Measurements from ENCODE around the gene CNN2. TPM values are rescaled to one million over a fixed set of nuclear protein-coding genes. Genes with fewer than 3 reads are reported as not detected.

The CNN2 gene
- total RNA-seq, 1 donor from 2014 or later: 314 TPM

DNA sequence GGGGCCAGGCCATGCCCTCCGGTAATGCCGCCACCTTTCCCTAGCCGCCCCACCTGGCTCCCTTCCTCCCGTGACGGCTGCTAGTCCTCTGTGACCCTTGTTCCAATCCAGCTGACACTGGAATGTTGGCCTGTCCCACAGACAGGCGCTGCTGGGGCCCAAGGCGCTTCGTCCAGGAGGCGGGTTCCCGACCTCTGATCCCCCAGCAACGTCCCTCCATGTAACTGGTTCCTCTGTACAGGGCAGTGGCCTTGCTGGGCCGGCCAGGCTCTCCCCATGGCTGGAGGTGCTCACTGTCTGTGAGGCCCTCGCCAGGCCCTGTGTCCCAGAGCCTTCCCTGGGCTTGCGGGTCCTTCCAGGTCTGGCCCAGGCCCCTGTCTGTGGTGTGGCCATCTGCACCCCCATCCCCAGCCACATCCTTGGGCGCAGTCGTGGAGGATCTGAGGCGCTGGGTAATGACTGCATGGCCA, 33.0 kb upstream of the CNN2 start:
- DNase-seq (ENCODE audit: low read depth): no peak
- H3K36me3 ChIP-seq (ENCODE audit: control insufficient read depth, insufficient read depth, low read length): no peaks in the 10 kb centered on the region
- TF ChIP-seq, protein P1, sequence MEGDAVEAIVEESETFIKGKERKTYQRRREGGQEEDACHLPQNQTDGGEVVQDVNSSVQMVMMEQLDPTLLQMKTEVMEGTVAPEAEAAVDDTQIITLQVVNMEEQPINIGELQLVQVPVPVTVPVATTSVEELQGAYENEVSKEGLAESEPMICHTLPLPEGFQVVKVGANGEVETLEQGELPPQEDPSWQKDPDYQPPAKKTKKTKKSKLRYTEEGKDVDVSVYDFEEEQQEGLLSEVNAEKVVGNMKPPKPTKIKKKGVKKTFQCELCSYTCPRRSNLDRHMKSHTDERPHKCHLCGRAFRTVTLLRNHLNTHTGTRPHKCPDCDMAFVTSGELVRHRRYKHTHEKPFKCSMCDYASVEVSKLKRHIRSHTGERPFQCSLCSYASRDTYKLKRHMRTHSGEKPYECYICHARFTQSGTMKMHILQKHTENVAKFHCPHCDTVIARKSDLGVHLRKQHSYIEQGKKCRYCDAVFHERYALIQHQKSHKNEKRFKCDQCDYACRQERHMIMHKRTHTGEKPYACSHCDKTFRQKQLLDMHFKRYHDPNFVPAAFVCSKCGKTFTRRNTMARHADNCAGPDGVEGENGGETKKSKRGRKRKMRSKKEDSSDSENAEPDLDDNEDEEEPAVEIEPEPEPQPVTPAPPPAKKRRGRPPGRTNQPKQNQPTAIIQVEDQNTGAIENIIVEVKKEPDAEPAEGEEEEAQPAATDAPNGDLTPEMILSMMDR (IDR thresholded peaks at IDR 0.05; ENCODE audit: insufficient read depth, low read length, poor library complexity, severe bottlenecking): no peak

DNA sequence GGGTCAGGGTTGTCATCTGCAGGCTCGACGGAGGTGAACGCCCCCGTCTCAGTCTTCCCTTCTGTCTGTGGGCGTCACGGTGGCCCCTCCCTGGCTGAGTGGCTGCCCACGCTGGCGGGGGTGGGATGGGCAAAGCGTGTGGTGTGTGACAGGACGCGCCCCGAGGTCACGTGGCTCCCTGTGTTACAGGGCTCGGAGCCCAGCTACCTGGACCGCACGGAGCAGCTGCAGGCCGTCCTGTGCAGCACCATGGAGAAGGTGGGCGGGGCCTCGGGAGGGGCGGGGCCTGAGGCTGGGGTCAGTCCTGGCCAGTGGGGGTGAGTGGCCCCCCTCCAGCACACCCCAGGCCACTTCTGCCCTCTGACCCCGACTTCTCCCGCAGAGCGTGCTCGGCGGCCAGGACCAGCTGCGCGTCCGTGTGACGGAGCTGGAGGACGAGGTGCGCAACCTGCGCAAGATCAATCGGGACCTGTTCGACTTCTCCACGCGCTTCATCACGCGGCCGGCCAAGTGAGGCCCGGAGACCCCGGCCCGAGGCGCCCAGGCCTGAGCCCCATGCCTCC, 32.5 kb upstream of the CNN2 start:
- no peaks in the 10 kb centered on the region for H3K36me3 ChIP-seq (ENCODE audit: control insufficient read depth, insufficient read depth, low read length)
- peaks cover 27% of the 10 kb centered on the region for H3K27me3 ChIP-seq (ENCODE audit: control insufficient read depth, insufficient read depth, low read length)
- no peak overlapping the region for H3K4me3 ChIP-seq (ENCODE audit: low read depth, low read length)
- TF ChIP-seq, protein P1 (IDR thresholded peaks at IDR 0.05; ENCODE audit: insufficient read depth, low read length, poor library complexity, severe bottlenecking): no peak
- no peak for DNase-seq (ENCODE audit: low read depth)

More for the DNA sequence above, 33.0 kb upstream of the CNN2 start:
- no peak overlapping the region for H3K4me3 ChIP-seq (ENCODE audit: low read depth, low read length)
- peaks cover 22% of the 10 kb centered on the region for H3K27me3 ChIP-seq (ENCODE audit: control insufficient read depth, insufficient read depth, low read length)

DNA sequence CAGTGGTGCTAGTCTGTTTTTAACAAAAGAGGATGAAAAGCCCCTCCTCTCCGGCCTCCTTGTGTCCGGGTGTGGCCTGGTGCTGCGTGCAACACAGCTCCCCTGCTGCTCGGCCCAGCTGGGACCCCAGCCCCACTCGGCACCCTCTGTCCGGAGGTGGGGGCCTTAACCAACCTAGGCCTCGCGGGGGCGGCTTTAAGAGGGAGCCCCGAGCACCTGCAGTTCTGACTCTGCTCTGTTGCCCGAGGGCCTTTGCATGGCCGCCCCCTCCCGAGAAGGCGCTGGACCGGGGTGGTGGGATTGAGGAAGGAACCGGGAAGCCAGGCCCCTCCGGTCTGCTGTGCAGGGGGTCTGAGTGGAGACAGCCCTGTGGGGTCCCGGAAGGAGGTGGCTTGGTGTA, 31.9 kb upstream of the CNN2 start:
- TF ChIP-seq, protein P1 (IDR thresholded peaks at IDR 0.05; ENCODE audit: insufficient read depth, low read length, poor library complexity, severe bottlenecking): no peak
- no peaks in the 10 kb centered on the region for H3K36me3 ChIP-seq (ENCODE audit: control insufficient read depth, insufficient read depth, low read length)
- DNase-seq (ENCODE audit: low read depth): no peak
- H3K27me3 ChIP-seq (ENCODE audit: control insufficient read depth, insufficient read depth, low read length): peaks cover 33% of the 10 kb centered on the region
- no peak overlapping the region for H3K4me3 ChIP-seq (ENCODE audit: low read depth, low read length)

DNA sequence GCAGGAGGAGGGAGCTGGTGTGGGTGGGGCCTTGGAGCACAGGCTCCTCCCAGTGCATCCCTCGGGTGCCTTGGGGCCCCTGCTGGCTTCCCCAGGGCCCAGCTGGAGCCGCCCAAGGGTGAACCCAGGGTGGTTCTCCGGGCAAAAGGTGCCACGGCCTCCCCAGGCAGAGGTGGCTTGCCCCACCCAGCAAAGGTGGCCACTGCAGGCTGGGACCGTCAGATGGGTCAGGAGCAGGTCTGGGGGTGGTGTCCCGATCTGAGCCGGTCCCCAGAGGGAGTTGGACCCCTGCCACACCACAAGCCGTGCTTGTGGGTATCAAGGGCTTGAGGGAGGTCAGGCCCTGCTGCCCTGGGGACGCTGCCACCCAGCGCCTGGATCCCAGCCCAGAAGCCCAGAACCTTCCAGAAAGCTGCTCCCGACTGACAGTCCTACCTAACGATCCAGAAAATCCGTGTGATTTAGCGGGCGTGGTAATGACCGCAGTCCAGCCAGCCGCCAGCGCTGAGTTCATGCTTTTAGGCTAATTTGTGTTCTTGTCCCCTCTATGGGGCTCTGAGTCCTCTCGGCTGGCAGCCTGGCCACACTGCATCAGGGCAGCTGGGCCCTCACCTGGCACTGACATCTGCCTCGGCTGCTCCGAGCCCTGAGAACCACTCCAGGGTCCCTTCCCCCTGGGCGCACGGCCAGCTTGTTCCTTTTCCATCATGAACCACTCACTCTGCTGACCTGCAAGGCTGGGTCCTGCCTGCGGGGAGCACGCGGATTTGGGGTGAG, 31.2 kb upstream of the CNN2 start:
- Histone ChIP-seq H3K4me3 (ENCODE audit: low read depth, low read length) (no peak overlapping the region), H3K36me3 (ENCODE audit: control insufficient read depth, insufficient read depth, low read length) (no peaks in the 10 kb centered on the region), H3K27me3 (ENCODE audit: control insufficient read depth, insufficient read depth, low read length) (peaks cover 37% of the 10 kb centered on the region)
- no peak for DNase-seq (ENCODE audit: low read depth)
- TF ChIP-seq, protein P1 (IDR thresholded peaks at IDR 0.05; ENCODE audit: insufficient read depth, low read length, poor library complexity, severe bottlenecking): no peak

DNA sequence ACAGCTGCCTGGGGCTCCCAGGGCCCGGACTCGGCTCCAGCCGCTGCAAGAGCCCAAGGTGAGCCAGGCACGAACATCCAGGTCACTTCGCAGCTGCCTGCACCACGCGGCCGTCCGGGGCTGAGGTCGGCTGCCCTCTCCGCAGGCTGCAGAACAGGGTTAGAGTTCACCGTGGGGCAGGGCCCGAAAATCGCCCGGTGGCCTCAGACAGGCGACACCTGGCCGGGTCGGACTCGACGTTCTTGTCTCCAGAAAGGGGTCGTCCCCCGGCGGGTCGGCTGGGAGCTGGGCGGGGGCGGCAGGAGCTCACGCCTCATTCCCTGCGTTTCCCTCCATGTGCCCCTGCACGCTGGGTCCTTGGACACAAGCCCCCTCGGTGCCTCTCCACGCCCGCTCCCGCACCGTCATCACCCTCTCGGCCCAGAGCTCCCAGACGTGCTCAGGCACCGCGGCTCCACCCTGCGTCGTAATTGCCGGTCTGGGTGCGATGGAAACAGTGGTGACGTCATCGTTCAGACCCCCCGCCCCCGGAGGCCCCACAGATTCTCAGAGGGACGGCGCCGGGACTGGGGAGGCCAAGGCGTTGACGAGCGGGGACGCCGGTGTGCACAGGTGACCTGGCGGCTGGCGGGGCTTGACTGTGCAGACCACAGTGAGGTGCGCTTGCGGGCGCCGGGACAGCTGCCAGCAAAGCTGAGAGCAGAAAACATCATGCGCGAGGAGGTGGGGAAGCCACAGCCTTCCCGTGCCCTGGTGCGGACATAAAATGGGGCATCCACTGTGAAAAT, 30.2 kb upstream of the CNN2 start:
- Histone ChIP-seq H3K27me3 (ENCODE audit: control insufficient read depth, insufficient read depth, low read length) (peaks cover 45% of the 10 kb centered on the region), H3K36me3 (ENCODE audit: control insufficient read depth, insufficient read depth, low read length) (no peaks in the 10 kb centered on the region), H3K4me3 (ENCODE audit: low read depth, low read length) (no peak overlapping the region)
- TF ChIP-seq, protein P1 (IDR thresholded peaks at IDR 0.05; ENCODE audit: insufficient read depth, low read length, poor library complexity, severe bottlenecking): no peak
- DNase-seq (ENCODE audit: low read depth): no peak

All from kidney epithelial cell (primary cell).